OCI-LY7 (cell line): ENCODE results near the gene NR3C1. TPM values are rescaled to one million over a fixed set of nuclear protein-coding genes. Genes with fewer than 3 reads are reported as not detected.

Experiments used
- BruUV-seq: library from RNA; stranded (reverse); fragments of 400-500 nt; replicated peaks from 2 replicates; lab custom pipeline; 2021; lab: Mats Ljungman, UMichigan
- CTCF ChIA-PET: fragments of 300-600 bp; sonication (Branson Sonifier 250); formaldehyde crosslinking; loops from one replicate; lab custom pipeline; 2022; ENCODE audit warnings: antibody characterized with exemption; ENCODE audit not compliant: unreplicated experiment; lab: Charles Lee
- POLR2A ChIA-PET: fragments of 300-600 bp; sonication (Branson Sonifier 250); formaldehyde crosslinking; loops from one replicate; lab custom pipeline; 2022; ENCODE audit warnings: antibody characterized with exemption; lab: Charles Lee
- DNase-seq: peaks from one replicate; pipeline ENCODE4 v3.0.0-alpha.2; 2015; ENCODE audit warnings: low spot score
- H2AFZ ChIP-seq: fragments of 200-600 bp; sonication (generic), shearing (Covaris generic); 2 replicates; pipeline ENCODE4 v1.6.1; 2014; ENCODE audit warnings: mild to moderate bottlenecking, antibody characterized with exemption, low read length, moderate library complexity
- H3K27ac ChIP-seq: fragments of 200-600 bp; sonication (generic); 2 replicates; pipeline ENCODE4 v1.5.1; 2014; ENCODE audit warnings: mixed run types, low read depth, mild to moderate bottlenecking, moderate library complexity, low read length, inconsistent platforms; ENCODE audit not compliant: poor library complexity, severe bottlenecking
- H3K36me3 ChIP-seq: fragments of 200-600 bp; sonication (generic); 2 replicates; pipeline ENCODE4 v1.6.1; 2014; ENCODE audit warnings: mild to moderate bottlenecking, antibody characterized with exemption, low read length, moderate library complexity, mixed read lengths; ENCODE audit not compliant: insufficient read depth
- H3K4me1 ChIP-seq: fragments of 200-600 bp; sonication (generic); 2 replicates; pipeline ENCODE4 v1.5.1; 2014; ENCODE audit warnings: mild to moderate bottlenecking, low read length; ENCODE audit not compliant: insufficient read depth, poor library complexity, severe bottlenecking
- H3K4me2 ChIP-seq: fragments of 200-600 bp; sonication (generic); 2 replicates; pipeline ENCODE4 v1.6.1; 2014; ENCODE audit warnings: mild to moderate bottlenecking, low read length
- H3K4me3 ChIP-seq: fragments of 200-600 bp; sonication (generic); 2 replicates; pipeline ENCODE4 v1.5.1; 2014; ENCODE audit warnings: mild to moderate bottlenecking, low read depth, low read length; ENCODE audit not compliant: poor library complexity, severe bottlenecking
- H3K79me2 ChIP-seq: fragments of 200-600 bp; sonication (generic); 2 replicates; pipeline ENCODE4 v1.6.1; 2016; ENCODE audit warnings: low read depth, mild to moderate bottlenecking, low read length, moderate library complexity, mixed read lengths; ENCODE audit not compliant: insufficient read depth
- H3K9me2 ChIP-seq: fragments of 200-600 bp; sonication (generic); 2 replicates; pipeline ENCODE4 v1.6.1; 2016; ENCODE audit warnings: mild to moderate bottlenecking, low read length, mixed read lengths; ENCODE audit not compliant: insufficient read depth
- H3K9me3 ChIP-seq: fragments of 200-600 bp; sonication (generic); 2 replicates; pipeline ENCODE4 v1.6.1; 2014; ENCODE audit warnings: mild to moderate bottlenecking, mixed run types, low read length, mixed read lengths
- H4K20me1 ChIP-seq: fragments of 200-600 bp; sonication (generic); 2 replicates; pipeline ENCODE4 v1.6.1; 2014; ENCODE audit warnings: mild to moderate bottlenecking, antibody characterized with exemption, low read length, moderate library complexity, mixed read lengths; ENCODE audit not compliant: insufficient read depth
- EZH2phosphoT487 ChIP-seq: fragments of 200-600 bp; sonication (generic); IDR thresholded peaks from 2 replicates; pipeline ENCODE4 v1.6.1; 2018; ENCODE audit warnings: low read depth, borderline replicate concordance, mild to moderate bottlenecking, mixed run types, antibody characterized with exemption, low read length, moderate library complexity, mixed read lengths
- intact Hi-C: fragments of 100-400 bp; cut with micrococcal nuclease; formaldehyde crosslinking; loops from one replicate; pipeline ENCODE4 v1.10.0; 2022; ENCODE audit not compliant: unreplicated experiment
- total RNA-seq, 2 experiments: library from RNA; depleted of rRNA in 1 of 2; stranded (reverse); fragments of >200 nt in 1 of 2; shearing (Covaris generic) in 1 of 2; gene quantifications; 2 replicates each; pipeline ENCODE4 v1.2.3, GENCODE V29; 2014 to 2022
- TF ChIP-seq, protein P1 (sequence below): fragments of 200-600 bp; sonication (generic); conservative IDR thresholded peaks from 2 replicates; pipeline ENCODE4 v1.5.1; 2014; ENCODE audit warnings: mild to moderate bottlenecking, antibody characterized with exemption, low read length, moderate library complexity, mixed read lengths

NR3C1 gene
- total RNA-seq, 2 experiments from 2014 or later, result 45.6 to 106 TPM

DNA sequence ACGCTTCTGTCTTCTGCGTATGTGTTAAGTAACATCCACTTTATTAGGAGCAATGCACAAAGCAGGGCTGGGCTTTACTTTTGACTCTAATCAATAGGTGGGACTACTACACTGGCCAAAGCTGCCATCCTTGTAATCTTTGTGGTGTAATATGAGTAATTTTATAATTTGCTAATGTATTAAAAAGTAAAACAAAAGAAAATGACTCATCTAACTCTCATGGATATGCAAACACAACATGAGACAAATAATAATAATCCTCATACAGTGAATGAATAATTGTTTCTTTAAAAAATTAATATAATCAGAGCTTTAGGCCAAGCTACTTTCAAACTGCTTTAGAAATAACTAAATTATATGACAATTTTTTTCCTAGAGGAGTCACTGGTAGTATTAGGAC is 90.7 kb downstream of the NR3C1 start:
- no peaks in the 10 kb centered on the region for H4K20me1 ChIP-seq
- ChIA-PET CTCF (no interaction called here), POLR2A (interaction anchor here (0.7 to 1.1 kb wide), 4 partner anchors 19 to 88 kb away, joined by 3 read pairs; no protein-coding TSS in a partner anchor)
- intact Hi-C loops, result no loop called here
- peaks cover 63% of the 10 kb centered on the region for H3K36me3 ChIP-seq
- H2AFZ ChIP-seq, result no peak overlapping the region
- H3K9me3 ChIP-seq, result no peaks in the 10 kb centered on the region
- no peak for DNase-seq
- no peak for TF ChIP-seq EZH2phosphoT487
- TF ChIP-seq, protein P1, sequence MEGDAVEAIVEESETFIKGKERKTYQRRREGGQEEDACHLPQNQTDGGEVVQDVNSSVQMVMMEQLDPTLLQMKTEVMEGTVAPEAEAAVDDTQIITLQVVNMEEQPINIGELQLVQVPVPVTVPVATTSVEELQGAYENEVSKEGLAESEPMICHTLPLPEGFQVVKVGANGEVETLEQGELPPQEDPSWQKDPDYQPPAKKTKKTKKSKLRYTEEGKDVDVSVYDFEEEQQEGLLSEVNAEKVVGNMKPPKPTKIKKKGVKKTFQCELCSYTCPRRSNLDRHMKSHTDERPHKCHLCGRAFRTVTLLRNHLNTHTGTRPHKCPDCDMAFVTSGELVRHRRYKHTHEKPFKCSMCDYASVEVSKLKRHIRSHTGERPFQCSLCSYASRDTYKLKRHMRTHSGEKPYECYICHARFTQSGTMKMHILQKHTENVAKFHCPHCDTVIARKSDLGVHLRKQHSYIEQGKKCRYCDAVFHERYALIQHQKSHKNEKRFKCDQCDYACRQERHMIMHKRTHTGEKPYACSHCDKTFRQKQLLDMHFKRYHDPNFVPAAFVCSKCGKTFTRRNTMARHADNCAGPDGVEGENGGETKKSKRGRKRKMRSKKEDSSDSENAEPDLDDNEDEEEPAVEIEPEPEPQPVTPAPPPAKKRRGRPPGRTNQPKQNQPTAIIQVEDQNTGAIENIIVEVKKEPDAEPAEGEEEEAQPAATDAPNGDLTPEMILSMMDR, result no peak
- no peak overlapping the region for H3K27ac ChIP-seq
- peaks cover 43% of the 10 kb centered on the region; the same call in 1 of the 2 replicates for H3K79me2 ChIP-seq
- BruUV-seq, result no TSS peak
- no peak overlapping the region for H3K4me2 ChIP-seq
- H3K4me1 ChIP-seq, result peaks cover 18% of the 10 kb centered on the region
- H3K4me3 ChIP-seq, result no peak overlapping the region
- H3K9me2 ChIP-seq, result no peaks in the 10 kb centered on the region

- Histone ChIP-seq H3K4me2 (no peak overlapping the region), H3K36me3 (peaks cover 72% of the 10 kb centered on the region), H3K4me1 (peaks cover 18% of the 10 kb centered on the region), H3K9me2 (no peaks in the 10 kb centered on the region), H3K4me3 (no peak overlapping the region), H3K79me2 (peaks cover 40% of the 10 kb centered on the region; the same call in 1 of the 2 replicates), H2AFZ (no peak overlapping the region), H4K20me1 (no peaks in the 10 kb centered on the region), H3K9me3 (no peaks in the 10 kb centered on the region), H3K27ac (no peak overlapping the region)
- ChIA-PET POLR2A (no interaction called here), CTCF (no interaction called here)
- TF ChIP-seq EZH2phosphoT487, result no peak
- TF ChIP-seq, protein P1, result no peak
- no peak for DNase-seq
- no TSS peak for BruUV-seq
- intact Hi-C loops, result no loop called here
Observed at GRCh38 chr5:143311955-143312354, 91.5 kb downstream of the NR3C1 start.

GRCh38 chr5:143311428-143311827 is 92.1 kb downstream of the NR3C1 start:
- no peak overlapping the region for H3K4me3 ChIP-seq
- H3K4me2 ChIP-seq, result no peak overlapping the region
- H3K9me2 ChIP-seq, result no peaks in the 10 kb centered on the region
- H3K36me3 ChIP-seq, result peaks cover 76% of the 10 kb centered on the region
- H3K27ac ChIP-seq, result no peak overlapping the region
- H3K79me2 ChIP-seq, result peaks cover 40% of the 10 kb centered on the region; the same call in 1 of the 2 replicates
- H3K9me3 ChIP-seq, result no peaks in the 10 kb centered on the region
- no peak overlapping the region for H2AFZ ChIP-seq
- no peak for DNase-seq
- TF ChIP-seq EZH2phosphoT487, result no peak
- TF ChIP-seq, protein P1, result no peak
- CTCF ChIA-PET, result no interaction called here
- POLR2A ChIA-PET, result interaction anchor here (0.9 kb wide), 1 partner anchor 9 kb away, joined by 3 read pairs; no protein-coding TSS in a partner anchor
- intact Hi-C loops, result no loop called here
- BruUV-seq, result no TSS peak
- H3K4me1 ChIP-seq, result peaks cover 18% of the 10 kb centered on the region
- H4K20me1 ChIP-seq, result no peaks in the 10 kb centered on the region
